HG02623 (cell line): ENCODE results near the gene OSM.

Source experiments
- ATAC-seq: cut with Tn5 transposase; IDR thresholded peaks from one replicate; pipeline ENCODE4 v1.9.1; 2021; ENCODE audit warnings: moderate library complexity; ENCODE audit not compliant: unreplicated experiment

The OSM gene

GRCh38 chr22:30265131-30265720 is 1.4 kb downstream of the OSM start:
- no peak for ATAC-seq

GRCh38 chr22:30263883-30264282 is 2.8 kb downstream of the OSM start:
- ATAC-seq, result no peak

- ATAC-seq, result no peak
Observed at GRCh38 chr22:30262917-30263741, 3.5 kb downstream of the OSM start.

GRCh38 chr22:30262112-30262511 is 4.5 kb downstream of the OSM start:
- ATAC-seq, result no peak

- no peak for ATAC-seq
Observed at GRCh38 chr22:30261134-30261533, 5.5 kb downstream of the OSM start.

GRCh38 chr22:30260682-30261081 is 6.0 kb downstream of the OSM start:
- no peak for ATAC-seq

GRCh38 chr22:30260276-30260675 is 6.4 kb downstream of the OSM start:
- ATAC-seq, result no peak

GRCh38 chr22:30254314-30254713 is 12.3 kb downstream of the OSM start:
- ATAC-seq, result no peak

GRCh38 chr22:30253205-30253852 is 13.3 kb downstream of the OSM start:
- no peak for ATAC-seq

GRCh38 chr22:30252411-30253204 is 14.0 kb downstream of the OSM start:
- no peak for ATAC-seq

- no peak for ATAC-seq
Observed at GRCh38 chr22:30251711-30252110, 14.9 kb downstream of the OSM start.

GRCh38 chr22:30250661-30251267 is 15.9 kb downstream of the OSM start:
- ATAC-seq, result no peak

GRCh38 chr22:30250039-30250565 is 16.5 kb downstream of the OSM start:
- no peak for ATAC-seq

- ATAC-seq, result no peak
Observed at GRCh38 chr22:30249049-30250038, 17.3 kb downstream of the OSM start.

- no peak for ATAC-seq
Observed at GRCh38 chr22:30248484-30248883, 18.2 kb downstream of the OSM start.

GRCh38 chr22:30247974-30248373 is 18.7 kb downstream of the OSM start:
- no peak for ATAC-seq

- no peak for ATAC-seq
Observed at GRCh38 chr22:30247561-30247960, 19.1 kb downstream of the OSM start.

GRCh38 chr22:30246814-30247376 is 19.8 kb downstream of the OSM start:
- no peak for ATAC-seq
